GM23338 (cell line): ENCODE results near the gene SFPQ.

Source experiments
- POLR2AphosphoS5 ChIP-seq: IDR thresholded peaks from 2 replicates; pipeline ENCODE4 v1.6.1; 2016; ENCODE audit warnings: antibody characterized with exemption, low read depth
- TF ChIP-seq, protein P1 (sequence below), 2 experiments: fragments of 200-600 bp in 1 of 2; sonication (generic) in 1 of 2; conservative IDR thresholded peaks; 2 replicates each; pipeline versions ENCODE4 v1.5.1 to v1.6.1; 2016 to 2017; ENCODE audit warnings: antibody characterized with exemption in 2 of 2, low read depth in 2 of 2, mild to moderate bottlenecking in 2 of 2, moderate library complexity in 1 of 2
- TF ChIP-seq, protein P2 (sequence below): fragments of 250-450 bp; sonication (Bioruptor Pico); IDR thresholded peaks from 2 replicates; pipeline ENCODE4 v1.5.0; 2020; ENCODE audit warnings: mild to moderate bottlenecking, moderate library complexity

DNA sequence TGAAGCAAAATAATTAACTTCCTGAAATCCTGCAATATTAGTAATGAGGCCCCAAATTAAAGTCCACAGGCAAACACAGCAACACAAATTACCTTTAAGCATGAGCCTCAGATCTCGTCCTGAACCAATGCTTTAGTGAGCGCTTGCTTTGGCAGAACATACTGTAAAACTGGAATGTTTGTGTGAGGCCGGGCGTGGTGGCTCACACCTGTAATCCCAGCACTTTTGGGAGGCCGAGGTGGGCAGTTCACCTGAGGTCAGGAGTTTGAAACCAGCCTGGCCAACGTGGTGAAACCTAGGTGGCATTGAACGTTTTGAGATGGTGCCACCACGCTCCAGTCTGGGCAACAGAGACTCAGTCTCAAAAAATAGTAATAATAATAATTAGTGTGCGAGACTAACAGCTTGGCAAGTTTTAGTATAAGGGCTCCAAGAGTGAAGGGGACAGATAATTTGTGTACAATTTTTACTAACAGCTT is 17.8 kb downstream of the SFPQ start:
- TF ChIP-seq, protein P1, sequence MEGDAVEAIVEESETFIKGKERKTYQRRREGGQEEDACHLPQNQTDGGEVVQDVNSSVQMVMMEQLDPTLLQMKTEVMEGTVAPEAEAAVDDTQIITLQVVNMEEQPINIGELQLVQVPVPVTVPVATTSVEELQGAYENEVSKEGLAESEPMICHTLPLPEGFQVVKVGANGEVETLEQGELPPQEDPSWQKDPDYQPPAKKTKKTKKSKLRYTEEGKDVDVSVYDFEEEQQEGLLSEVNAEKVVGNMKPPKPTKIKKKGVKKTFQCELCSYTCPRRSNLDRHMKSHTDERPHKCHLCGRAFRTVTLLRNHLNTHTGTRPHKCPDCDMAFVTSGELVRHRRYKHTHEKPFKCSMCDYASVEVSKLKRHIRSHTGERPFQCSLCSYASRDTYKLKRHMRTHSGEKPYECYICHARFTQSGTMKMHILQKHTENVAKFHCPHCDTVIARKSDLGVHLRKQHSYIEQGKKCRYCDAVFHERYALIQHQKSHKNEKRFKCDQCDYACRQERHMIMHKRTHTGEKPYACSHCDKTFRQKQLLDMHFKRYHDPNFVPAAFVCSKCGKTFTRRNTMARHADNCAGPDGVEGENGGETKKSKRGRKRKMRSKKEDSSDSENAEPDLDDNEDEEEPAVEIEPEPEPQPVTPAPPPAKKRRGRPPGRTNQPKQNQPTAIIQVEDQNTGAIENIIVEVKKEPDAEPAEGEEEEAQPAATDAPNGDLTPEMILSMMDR (conservative IDR thresholded peaks at IDR 0.05; ENCODE audit: low read depth in 2 of 2), result no peak
- TF ChIP-seq POLR2AphosphoS5, result peak; percentile 53
- TF ChIP-seq, protein P2, sequence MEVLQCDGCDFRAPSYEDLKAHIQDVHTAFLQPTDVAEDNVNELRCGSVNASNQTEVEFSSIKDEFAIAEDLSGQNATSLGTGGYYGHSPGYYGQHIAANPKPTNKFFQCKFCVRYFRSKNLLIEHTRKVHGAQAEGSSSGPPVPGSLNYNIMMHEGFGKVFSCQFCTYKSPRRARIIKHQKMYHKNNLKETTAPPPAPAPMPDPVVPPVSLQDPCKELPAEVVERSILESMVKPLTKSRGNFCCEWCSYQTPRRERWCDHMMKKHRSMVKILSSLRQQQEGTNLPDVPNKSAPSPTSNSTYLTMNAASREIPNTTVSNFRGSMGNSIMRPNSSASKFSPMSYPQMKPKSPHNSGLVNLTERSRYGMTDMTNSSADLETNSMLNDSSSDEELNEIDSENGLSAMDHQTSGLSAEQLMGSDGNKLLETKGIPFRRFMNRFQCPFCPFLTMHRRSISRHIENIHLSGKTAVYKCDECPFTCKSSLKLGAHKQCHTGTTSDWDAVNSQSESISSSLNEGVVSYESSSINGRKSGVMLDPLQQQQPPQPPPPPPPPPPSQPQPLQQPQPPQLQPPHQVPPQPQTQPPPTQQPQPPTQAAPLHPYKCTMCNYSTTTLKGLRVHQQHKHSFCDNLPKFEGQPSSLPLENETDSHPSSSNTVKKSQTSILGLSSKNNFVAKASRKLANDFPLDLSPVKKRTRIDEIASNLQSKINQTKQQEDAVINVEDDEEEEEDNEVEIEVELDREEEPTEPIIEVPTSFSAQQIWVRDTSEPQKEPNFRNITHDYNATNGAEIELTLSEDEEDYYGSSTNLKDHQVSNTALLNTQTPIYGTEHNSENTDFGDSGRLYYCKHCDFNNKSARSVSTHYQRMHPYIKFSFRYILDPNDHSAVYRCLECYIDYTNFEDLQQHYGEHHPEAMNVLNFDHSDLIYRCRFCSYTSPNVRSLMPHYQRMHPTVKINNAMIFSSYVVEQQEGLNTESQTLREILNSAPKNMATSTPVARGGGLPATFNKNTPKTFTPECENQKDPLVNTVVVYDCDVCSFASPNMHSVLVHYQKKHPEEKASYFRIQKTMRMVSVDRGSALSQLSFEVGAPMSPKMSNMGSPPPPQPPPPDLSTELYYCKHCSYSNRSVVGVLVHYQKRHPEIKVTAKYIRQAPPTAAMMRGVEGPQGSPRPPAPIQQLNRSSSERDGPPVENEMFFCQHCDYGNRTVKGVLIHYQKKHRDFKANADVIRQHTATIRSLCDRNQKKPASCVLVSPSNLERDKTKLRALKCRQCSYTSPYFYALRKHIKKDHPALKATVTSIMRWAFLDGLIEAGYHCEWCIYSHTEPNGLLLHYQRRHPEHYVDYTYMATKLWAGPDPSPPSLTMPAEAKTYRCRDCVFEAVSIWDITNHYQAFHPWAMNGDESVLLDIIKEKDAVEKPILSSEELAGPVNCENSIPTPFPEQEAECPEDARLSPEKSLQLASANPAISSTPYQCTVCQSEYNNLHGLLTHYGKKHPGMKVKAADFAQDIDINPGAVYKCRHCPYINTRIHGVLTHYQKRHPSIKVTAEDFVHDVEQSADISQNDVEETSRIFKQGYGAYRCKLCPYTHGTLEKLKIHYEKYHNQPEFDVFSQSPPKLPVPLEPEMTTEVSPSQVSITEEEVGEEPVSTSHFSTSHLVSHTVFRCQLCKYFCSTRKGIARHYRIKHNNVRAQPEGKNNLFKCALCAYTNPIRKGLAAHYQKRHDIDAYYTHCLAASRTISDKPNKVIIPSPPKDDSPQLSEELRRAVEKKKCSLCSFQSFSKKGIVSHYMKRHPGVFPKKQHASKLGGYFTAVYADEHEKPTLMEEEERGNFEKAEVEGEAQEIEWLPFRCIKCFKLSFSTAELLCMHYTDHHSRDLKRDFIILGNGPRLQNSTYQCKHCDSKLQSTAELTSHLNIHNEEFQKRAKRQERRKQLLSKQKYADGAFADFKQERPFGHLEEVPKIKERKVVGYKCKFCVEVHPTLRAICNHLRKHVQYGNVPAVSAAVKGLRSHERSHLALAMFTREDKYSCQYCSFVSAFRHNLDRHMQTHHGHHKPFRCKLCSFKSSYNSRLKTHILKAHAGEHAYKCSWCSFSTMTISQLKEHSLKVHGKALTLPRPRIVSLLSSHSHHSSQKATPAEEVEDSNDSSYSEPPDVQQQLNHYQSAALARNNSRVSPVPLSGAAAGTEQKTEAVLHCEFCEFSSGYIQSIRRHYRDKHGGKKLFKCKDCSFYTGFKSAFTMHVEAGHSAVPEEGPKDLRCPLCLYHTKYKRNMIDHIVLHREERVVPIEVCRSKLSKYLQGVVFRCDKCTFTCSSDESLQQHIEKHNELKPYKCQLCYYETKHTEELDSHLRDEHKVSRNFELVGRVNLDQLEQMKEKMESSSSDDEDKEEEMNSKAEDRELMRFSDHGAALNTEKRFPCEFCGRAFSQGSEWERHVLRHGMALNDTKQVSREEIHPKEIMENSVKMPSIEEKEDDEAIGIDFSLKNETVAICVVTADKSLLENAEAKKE (CRISPR knock-in tag), result no peak
